Thoracic aorta (tissue), 2 donors: ENCODE measurements around the gene SLC10A1. TPM values are rescaled to one million over a fixed set of nuclear protein-coding genes. Genes with fewer than 3 reads are reported as not detected.

Experiments
- ATAC-seq: fragments of 150-250 bp; one replicate; pipeline ENCODE4 v1.8.0; 2017; ENCODE audit warnings: low read depth; ENCODE audit not compliant: insufficient number of reproducible peaks, low FRiP score
- DNase-seq: peaks from one replicate; pipeline ENCODE4 v3.0.0-alpha.2; 2020; ENCODE audit warnings: low spot score
- H3K27ac ChIP-seq, 2 donors: fragments of 200-600 bp; sonication (generic); 1 replicate in 1 of 2; 2 replicates in 1 of 2; pipeline ENCODE4 v1.5.1; 2016; ENCODE audit warnings: mild to moderate bottlenecking in 2 of 2, moderate library complexity in 2 of 2
- H3K27me3 ChIP-seq: fragments of 200-600 bp; sonication (generic); replicated peaks from 2 replicates; pipeline ENCODE4 v1.6.0; 2016; ENCODE audit warnings: mild to moderate bottlenecking; ENCODE audit not compliant: insufficient read depth
- H3K36me3 ChIP-seq: fragments of 200-600 bp; sonication (generic); one replicate; pipeline ENCODE4 v1.5.1; 2016
- H3K4me1 ChIP-seq, 2 donors: fragments of 200-600 bp; sonication (generic); 1 replicate in 1 of 2; 2 replicates in 1 of 2; pipeline versions ENCODE4 v1.5.1 to v1.6.0; 2016; ENCODE audit warnings: low read depth in 2 of 2, mild to moderate bottlenecking in 1 of 2; ENCODE audit not compliant: control insufficient read depth in 1 of 2
- H3K4me3 ChIP-seq: fragments of 200-600 bp; sonication (generic); 2 replicates; pipeline ENCODE4 v1.5.1; 2016; ENCODE audit warnings: mild to moderate bottlenecking
- H3K9me3 ChIP-seq: fragments of 200-600 bp; sonication (generic); 2 replicates; pipeline ENCODE4 v1.5.1; 2016
- CTCF ChIP-seq: fragments of 200-600 bp; sonication (generic); IDR thresholded peaks from one replicate; pipeline ENCODE4 v1.5.1; 2019; ENCODE audit warnings: antibody characterized with exemption
- total RNA-seq, 2 donors: library from RNA; depleted of rRNA; stranded (reverse); fragments of >200 nt; gene quantifications; one replicate each; pipeline versions ENCODE4 v1.1.0 to v1.2.3, GENCODE V29; 2016

SLC10A1 gene
- total RNA-seq, 2 donors from 2014 or later = not detected

GRCh38 chr14:69779088-69779487, 18.0 kb downstream of the SLC10A1 start:
- no peak for TF ChIP-seq CTCF
- no peaks in the 10 kb centered on the region for H3K9me3 ChIP-seq
- H3K27me3 ChIP-seq = no peaks in the 10 kb centered on the region
- H3K4me1 ChIP-seq = peaks cover 0 to 3% of the 10 kb centered on the region in 2 donors
- ATAC-seq = no peak
- H3K36me3 ChIP-seq = peaks cover 16% of the 10 kb centered on the region
- H3K4me3 ChIP-seq = no peak overlapping the region
- no peak for DNase-seq
- H3K27ac ChIP-seq = no peak overlapping the region

DNA sequence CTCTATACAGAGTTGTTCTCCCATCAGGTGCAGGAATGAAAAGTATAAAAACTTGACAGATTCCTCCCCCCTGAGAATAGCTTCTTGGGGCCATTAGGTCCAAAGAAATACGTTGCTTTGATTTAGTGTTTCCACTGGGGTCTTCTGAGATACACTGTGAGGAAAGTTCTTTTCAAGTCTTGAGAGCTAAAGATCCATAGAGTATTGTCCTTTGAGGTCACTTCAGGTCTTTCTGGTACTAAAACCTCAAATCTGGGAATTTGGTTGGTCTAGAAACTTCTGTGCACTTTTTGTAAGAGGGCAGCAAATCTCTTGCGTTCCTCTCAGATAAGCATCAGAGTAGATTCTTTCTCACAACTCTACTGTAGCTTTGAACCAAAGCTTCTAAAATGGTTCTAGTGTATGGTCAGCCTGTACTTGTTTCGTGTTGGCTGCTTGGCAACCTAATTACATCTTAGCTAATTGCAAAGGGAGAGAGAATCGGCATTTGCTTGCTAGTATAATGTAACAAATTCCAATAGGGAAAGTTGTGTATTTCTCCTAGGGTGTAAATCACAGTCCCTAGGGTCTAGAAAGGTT, 20.1 kb downstream of the SLC10A1 start:
- H3K36me3 ChIP-seq = peaks cover 32% of the 10 kb centered on the region

GRCh38 chr14:69775012-69775411, 22.0 kb downstream of the SLC10A1 start:
- Histone ChIP-seq H3K9me3 (no peaks in the 10 kb centered on the region), H3K27me3 (no peaks in the 10 kb centered on the region), H3K36me3 (peaks cover 51% of the 10 kb centered on the region), H3K4me3 (no peak overlapping the region), H3K27ac (no peak overlapping the region), H3K4me1 (peaks cover 15 to 23% of the 10 kb centered on the region in 2 donors)
- ATAC-seq (no peak), DNase-seq (no peak)
- no peak for TF ChIP-seq CTCF

More for the DNA sequence above, 20.1 kb downstream of the SLC10A1 start:
- Histone ChIP-seq H3K27ac (no peak overlapping the region), H3K4me1 (peaks cover 3 to 4% of the 10 kb centered on the region in 2 donors), H3K27me3 (no peaks in the 10 kb centered on the region), H3K9me3 (no peaks in the 10 kb centered on the region), H3K4me3 (no peak overlapping the region)
- no peak for TF ChIP-seq CTCF
- ATAC-seq (no peak), DNase-seq (no peak)

DNA sequence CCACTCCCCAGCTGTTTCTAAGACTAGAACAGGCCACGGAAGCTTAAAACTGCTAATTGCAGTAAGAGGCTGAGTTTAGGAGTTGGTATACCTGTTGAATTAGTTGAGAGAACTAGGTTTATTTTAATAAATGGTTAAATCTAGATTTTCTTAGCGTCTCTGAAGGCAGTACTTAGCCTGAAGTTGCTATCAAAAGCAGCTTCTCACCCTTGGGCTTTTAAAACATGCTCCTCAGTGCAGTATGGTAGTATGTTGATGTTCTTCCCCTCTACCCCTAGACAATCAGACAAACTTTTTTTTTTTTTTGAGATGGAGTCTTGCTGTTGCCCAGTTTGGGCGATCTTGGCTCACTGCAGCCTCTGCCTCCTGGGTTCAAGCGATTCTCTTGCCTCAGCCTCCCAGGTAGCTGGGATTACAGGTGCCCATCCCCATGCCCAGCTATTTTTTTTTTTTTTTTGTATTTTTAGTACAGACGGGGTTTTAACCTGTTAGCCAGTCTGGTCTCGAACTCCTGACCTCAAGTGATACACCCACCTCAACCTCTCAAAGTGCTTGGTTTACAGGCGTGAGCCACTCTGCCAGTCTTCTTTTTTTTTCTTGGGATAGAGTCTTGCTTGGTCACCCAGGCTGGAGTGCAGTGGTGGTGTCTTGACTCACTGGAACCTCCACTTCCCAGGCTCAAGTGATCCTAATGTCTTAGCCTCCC, 23.3 kb downstream of the SLC10A1 start:
- Histone ChIP-seq H3K27me3 (no peaks in the 10 kb centered on the region), H3K9me3 (no peaks in the 10 kb centered on the region), H3K4me3 (no peak overlapping the region), H3K27ac (no peak overlapping the region), H3K36me3 (peaks cover 61% of the 10 kb centered on the region), H3K4me1 (peaks cover 28 to 36% of the 10 kb centered on the region in 2 donors)
- no peak for TF ChIP-seq CTCF
- no peak for ATAC-seq
- no peak for DNase-seq

DNA sequence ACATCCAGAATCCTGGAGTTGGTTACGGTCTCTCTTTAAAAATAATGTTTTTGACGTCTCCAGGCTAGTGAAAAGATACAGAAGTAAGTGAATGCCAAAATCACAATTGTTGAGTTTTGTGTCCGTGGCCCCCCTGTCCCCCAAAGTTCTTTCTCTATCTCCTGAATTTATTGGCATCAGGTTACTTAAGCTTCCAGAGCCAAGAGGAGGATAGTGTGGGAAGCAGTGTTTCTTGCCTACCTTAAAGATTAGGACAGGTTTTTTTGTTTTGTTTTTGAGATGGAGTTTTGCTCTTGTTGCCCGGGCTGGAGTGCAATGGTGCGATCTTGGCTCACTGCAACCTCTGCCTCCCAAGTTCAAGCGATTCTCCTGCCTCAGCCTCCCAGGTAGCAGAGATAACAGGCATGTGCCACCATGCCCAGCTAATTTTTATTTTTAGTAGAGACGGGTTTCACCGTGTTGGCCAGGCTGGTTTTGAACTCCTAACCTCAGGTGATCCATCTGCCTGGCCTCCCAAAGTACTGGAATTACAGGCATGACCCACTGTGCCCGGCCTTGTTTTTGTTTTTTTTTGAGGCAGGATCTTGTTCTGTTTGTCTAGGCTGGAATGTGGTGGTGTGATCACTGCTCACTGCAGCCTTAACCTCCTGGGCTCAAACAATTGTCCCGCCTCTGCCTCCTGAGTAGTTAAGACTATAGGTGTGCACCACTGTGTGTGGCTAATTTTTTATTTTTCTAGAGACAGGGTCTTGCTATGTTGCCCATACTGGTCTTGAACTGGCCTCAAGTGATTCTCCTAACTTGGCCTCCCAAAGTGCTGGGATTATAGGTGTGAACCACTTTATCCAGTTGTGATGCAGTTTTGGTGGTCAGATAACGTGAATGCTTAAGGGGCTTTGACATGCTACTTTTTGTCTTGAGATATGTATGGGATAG, 24.7 kb downstream of the SLC10A1 start:
- no peak overlapping the region for H3K27ac ChIP-seq
- DNase-seq (no peak), ATAC-seq (no peak)
- H3K36me3 ChIP-seq = peaks cover 59% of the 10 kb centered on the region
- no peak for TF ChIP-seq CTCF
- no peaks in the 10 kb centered on the region for H3K9me3 ChIP-seq
- no peaks in the 10 kb centered on the region for H3K27me3 ChIP-seq
- H3K4me3 ChIP-seq = no peak overlapping the region
- H3K4me1 ChIP-seq = peaks cover 32 to 42% of the 10 kb centered on the region in 2 donors
